GM12864 (cell line): Measurements from ENCODE around the gene CD151.

Experiments used
- DNase-seq: peaks from one replicate; pipeline ENCODE4 v3.0.0-alpha.2; 2011; ENCODE audit warnings: low read depth
- H3K4me3 ChIP-seq: 2 replicates; pipeline ENCODE4 v1.5.1; 2011; ENCODE audit warnings: mild to moderate bottlenecking, low read depth, low read length, control low read depth
- TF ChIP-seq, protein P1 (sequence below): IDR thresholded peaks from 2 replicates; pipeline ENCODE4 v1.5.1; 2011; ENCODE audit warnings: low read depth, mild to moderate bottlenecking, moderate library complexity, low read length, control low read depth, inconsistent platforms; ENCODE audit errors: missing control alignments

Gene CD151

DNA sequence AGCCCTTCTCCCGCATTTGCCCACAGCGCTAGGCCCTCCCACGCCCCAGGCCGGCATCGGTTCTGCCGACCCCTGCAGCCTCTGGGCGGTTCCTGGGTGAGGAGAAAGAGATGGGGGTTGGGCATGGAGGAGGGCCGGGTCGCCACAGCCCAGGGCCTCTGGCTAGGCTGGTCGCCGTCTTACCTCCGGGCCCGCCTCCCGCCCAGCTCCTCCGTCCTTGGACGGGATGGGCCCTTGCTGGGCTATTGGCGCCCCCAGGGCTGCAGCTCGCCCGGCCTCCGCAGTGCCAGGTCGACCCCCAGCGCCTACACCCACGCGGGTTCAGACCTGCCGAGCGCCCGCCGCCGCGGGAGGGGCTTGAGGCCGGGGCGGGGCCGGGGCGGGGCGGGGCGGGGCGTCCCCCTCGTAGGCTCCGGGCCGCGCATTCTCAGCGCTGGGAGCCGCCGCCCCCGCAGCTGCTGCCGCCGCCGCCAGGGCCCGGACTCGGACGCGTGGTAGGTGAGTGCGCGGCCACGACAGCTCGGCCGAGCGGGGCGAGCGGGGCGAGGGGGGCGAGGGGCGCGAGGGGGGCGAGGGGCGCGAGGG is at the start of gene CD151:
CD151 (plus strand) TSS at position 424 of the 585 bp plus-strand sequence. CDS start 3,118 bp downstream, outside the sequence.
- H3K4me3 ChIP-seq, result peak within 1 kb of the TSS; percentile 75
- TF ChIP-seq, protein P1, sequence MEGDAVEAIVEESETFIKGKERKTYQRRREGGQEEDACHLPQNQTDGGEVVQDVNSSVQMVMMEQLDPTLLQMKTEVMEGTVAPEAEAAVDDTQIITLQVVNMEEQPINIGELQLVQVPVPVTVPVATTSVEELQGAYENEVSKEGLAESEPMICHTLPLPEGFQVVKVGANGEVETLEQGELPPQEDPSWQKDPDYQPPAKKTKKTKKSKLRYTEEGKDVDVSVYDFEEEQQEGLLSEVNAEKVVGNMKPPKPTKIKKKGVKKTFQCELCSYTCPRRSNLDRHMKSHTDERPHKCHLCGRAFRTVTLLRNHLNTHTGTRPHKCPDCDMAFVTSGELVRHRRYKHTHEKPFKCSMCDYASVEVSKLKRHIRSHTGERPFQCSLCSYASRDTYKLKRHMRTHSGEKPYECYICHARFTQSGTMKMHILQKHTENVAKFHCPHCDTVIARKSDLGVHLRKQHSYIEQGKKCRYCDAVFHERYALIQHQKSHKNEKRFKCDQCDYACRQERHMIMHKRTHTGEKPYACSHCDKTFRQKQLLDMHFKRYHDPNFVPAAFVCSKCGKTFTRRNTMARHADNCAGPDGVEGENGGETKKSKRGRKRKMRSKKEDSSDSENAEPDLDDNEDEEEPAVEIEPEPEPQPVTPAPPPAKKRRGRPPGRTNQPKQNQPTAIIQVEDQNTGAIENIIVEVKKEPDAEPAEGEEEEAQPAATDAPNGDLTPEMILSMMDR, result no peak
- DNase-seq, result no peak

DNA sequence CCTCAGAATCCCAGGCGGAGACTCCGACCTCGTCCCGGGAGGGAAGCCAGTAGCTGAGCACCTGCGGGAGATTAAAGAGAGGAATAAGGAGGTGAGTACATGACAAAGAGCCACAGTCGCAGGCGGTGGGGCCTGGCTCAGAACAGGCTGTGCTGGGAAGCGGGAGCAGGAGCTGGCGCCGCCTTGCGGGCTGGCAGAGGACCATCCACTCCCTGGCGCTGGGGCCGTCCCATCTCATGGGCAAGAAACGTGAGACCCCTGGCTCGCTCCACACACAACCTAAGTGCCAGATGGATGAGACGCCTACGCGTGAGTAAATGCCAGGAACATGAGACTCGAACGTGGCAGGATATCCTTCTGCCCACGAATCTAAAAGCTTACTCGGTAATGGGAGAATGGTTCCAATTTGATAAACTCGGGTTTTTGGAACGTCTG is 49.2 kb upstream of the CD151 start:
- no peak for DNase-seq
- no peak overlapping the region for H3K4me3 ChIP-seq
- TF ChIP-seq, protein P1, result no peak

DNA sequence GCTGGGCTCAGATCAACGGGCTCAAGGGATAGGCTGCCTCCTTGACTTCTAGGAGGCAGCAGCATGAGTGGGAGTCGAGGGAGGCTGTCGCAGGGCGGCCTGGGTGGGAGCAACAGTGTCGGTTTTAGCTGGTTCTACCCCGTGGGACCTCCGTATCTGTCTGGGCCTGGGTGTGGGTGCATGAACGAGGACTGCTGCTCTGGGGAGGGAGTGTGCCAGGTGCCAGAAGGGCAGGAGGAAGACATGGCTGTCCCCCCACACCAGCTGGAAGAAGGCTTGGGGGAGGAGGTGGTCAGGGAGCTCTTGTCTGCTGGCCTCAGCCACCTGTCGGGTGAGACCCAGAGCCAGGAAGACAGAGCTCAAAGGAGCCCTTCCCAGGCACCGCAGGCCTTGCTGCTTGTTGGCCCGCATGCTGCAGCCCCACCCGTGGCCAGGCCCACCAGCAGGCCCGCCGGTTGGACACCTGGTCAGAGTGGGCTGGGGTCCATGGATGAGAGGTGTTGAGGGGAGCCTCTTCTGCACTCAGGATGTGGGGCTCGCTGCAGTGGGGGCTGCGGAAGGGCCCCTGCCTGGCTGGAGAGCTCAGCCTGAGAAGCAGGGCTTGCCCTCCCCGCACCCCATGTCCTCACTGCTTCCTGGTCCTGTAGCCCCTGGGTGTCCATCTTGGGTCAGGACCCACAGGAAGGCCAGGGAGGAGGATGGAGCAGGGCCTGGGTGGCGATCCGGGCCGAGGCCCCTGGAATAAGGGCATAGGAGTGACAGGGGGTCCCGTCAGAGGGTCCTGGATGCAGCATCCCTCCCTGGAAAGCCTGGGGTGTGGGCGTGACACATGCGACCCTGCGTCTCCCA is 46.3 kb upstream of the CD151 start:
- H3K4me3 ChIP-seq, result no peak overlapping the region
- TF ChIP-seq, protein P1, result no peak
- DNase-seq, result no peak

DNA sequence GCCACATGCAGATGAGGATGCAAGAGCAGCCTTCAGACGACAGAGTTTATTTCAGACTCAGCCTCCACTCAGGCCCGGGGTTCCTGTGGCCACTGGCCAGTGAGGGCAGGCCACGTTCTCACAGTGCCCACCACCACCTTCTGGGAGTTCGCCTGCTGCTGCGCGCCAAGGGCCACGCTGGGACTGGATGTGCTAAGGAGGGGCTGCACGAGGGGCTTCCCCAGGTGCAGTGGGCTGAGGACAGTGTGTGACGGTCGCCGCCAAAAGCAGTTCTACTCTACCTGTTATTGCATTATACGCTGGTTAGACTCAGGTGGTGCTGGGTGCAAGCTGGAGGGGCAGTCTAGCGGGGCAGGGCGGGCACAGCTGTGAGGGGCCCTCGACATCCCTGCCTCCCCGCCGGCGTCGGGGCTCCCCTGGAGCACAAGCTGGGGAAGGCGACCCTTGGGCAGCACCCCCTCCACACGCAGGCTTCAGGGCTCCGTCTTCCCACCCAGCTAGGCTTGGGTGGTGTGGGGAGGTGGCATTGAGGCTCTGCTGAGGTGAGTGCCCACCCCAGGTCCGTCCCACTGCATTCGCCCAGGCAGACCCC is 45.6 kb upstream of the CD151 start:
- TF ChIP-seq, protein P1, result no peak
- DNase-seq, result no peak
- H3K4me3 ChIP-seq, result no peak overlapping the region

DNA sequence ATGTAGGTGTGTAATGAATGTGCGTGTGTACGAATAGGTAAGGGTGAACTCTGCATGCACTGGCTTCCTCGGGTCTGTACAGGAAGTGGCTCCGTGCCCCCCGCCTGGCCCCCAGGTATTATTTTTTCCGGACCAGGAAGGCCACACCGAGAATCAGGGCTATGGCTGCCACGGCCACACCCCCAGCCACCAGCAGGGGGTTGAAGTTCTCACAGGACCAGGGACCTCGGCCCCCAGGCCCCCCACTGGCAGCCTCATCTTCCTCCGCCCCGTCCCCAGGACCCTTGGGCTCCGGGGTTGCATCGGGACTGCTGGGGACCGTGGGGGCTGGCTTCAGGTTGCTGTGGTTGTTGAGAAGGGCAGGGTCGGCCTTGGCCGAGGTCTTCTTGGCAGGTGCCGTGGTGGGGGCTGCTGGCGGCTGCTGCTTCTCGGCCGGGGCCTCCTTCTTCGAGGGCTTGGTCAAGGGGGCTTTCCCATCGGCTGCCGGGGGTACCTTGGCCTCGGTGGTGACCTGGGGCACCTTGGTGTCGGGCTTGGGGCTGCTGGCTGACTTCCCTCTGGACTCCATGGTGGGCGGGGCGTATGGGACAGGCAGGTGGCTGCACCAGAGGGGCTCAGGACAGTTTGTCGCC is 44.6 kb upstream of the CD151 start:
- no peak overlapping the region for H3K4me3 ChIP-seq
- TF ChIP-seq, protein P1, result peak; percentile 18
- DNase-seq, result no peak

DNA sequence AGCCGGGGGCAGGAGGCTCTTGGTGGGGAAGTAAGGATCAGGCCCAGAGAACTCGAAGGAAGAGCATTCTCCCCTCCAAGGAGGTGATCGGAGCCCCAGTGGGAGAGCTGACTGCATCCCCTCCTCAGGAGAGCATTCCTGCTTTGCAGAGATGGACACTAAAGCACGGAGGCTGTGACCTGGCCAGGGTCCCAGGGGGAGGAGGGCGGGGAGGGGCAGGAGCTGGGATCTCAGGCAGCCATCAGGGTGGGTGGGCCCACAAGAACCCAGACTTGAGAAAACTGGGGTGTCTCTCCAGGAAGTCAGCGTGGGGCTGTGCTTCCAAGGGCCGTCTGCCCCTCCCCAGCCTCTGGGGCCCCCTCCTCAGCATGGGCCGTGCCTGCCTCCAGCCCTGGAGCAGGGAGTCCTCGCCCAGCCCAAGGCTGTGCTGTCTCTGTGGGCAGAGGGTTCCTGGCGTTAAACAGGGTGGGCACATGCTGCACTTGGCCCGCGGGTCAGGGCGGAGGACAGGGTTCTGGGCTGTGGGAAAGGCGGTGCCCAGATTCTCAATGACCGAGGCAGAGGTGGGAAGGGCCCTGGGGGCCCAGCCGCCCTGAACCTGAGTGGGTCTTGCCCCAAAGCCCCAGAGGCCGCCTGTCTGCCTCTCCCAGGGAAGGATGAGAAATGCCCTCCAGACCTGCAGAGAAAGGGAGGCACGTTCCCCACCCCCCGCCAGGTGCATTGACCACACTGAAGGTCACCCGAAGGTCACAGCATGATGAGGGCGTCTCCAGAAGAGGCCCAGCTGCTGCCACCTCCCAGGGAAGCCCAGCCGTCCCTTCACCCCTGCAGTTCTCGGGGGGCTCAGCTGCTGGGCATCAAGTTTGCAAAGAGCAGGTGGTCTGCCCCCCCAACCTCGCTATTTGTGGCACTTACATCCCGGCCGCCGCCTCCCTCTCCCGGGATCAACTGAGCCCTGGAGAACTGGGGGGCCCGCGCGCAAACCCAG is 43.5 kb upstream of the CD151 start:
- TF ChIP-seq, protein P1, result no peak
- peak overlapping the region; percentile 49 for H3K4me3 ChIP-seq
- DNase-seq, result no peak
